HepG2 (cell line): ENCODE data around the gene PLCG1. TPM values are rescaled to one million over a fixed set of nuclear protein-coding genes. Genes with fewer than 3 reads are reported as not detected.

ENCODE experiments used
- BRCA1 ChIP-seq: sonication (generic); formaldehyde crosslinking; IDR thresholded peaks from 2 replicates; pipeline ENCODE4 v1.4.0; 2020; ENCODE audit warnings: missing genetic modification reagents
- BRD4 ChIP-seq: sonication (generic); formaldehyde crosslinking; IDR thresholded peaks from 2 replicates; pipeline ENCODE4 v1.4.0; 2020; ENCODE audit warnings: missing genetic modification reagents
- DNMT3B ChIP-seq: conservative IDR thresholded peaks from 2 replicates; pipeline ENCODE4 v1.6.1; 2016; ENCODE audit warnings: missing biosample characterization, control low read depth
- EP300 ChIP-seq, 3 experiments: sonication (generic) in 1 of 3; formaldehyde crosslinking in 1 of 3; IDR thresholded peaks; 2 replicates each; pipeline versions ENCODE4 v1.5.1 to v1.6.1; 2011 to 2020; ENCODE audit warnings: low read depth in 2 of 3, low read length in 2 of 3, borderline replicate concordance in 1 of 3, improper control_type of control experiment in 1 of 3, mild to moderate bottlenecking in 1 of 3, missing genetic modification reagents in 1 of 3, moderate library complexity in 1 of 3
- ETV5 ChIP-seq: IDR thresholded peaks from 2 replicates; pipeline ENCODE4 v1.6.1; 2018; ENCODE audit warnings: missing biosample characterization, missing genetic modification reagents, inconsistent platforms, borderline replicate concordance
- GMEB1 ChIP-seq: sonication (generic); formaldehyde crosslinking; IDR thresholded peaks from 2 replicates; pipeline ENCODE4 v1.5.1; 2020; ENCODE audit warnings: missing genetic modification reagents, mild to moderate bottlenecking, borderline replicate concordance
- HOXA9 ChIP-seq: sonication (generic); formaldehyde crosslinking; IDR thresholded peaks from 2 replicates; pipeline ENCODE4 v1.8.1; 2022; ENCODE audit warnings: missing genetic modification reagents, mild to moderate bottlenecking, moderate library complexity, borderline replicate concordance
- RBM22 ChIP-seq: fragments of 200-400 bp; formaldehyde crosslinking; optimal IDR thresholded peaks from 2 replicates; pipeline ENCODE3; 2017; ENCODE audit warnings: mild to moderate bottlenecking, low read length, moderate library complexity
- SCMH1 ChIP-seq: sonication (generic); formaldehyde crosslinking; IDR thresholded peaks from 2 replicates; pipeline ENCODE4 v1.9.0; 2021; ENCODE audit warnings: missing genetic modification reagents, mild to moderate bottlenecking, borderline replicate concordance
- SNRNP70 ChIP-seq: fragments of 200-400 bp; formaldehyde crosslinking; IDR thresholded peaks from 2 replicates; pipeline ENCODE4 v1.6.1; 2017; ENCODE audit warnings: mild to moderate bottlenecking, low read depth, low read length, moderate library complexity
- ZMYM3 ChIP-seq: sonication (generic); formaldehyde crosslinking; IDR thresholded peaks from 2 replicates; pipeline ENCODE4 v1.5.1; 2020; ENCODE audit warnings: mild to moderate bottlenecking, missing genetic modification reagents
- ZNF205 ChIP-seq: IDR thresholded peaks from 2 replicates; pipeline ENCODE4 v1.6.1; 2018; ENCODE audit warnings: missing biosample characterization, missing genetic modification reagents
- ZNF33A ChIP-seq: sonication (generic); formaldehyde crosslinking; IDR thresholded peaks from 2 replicates; pipeline ENCODE4 v1.5.1; 2020; ENCODE audit warnings: missing genetic modification reagents, mild to moderate bottlenecking, moderate library complexity, borderline replicate concordance
- ZNF558 ChIP-seq: sonication (generic); formaldehyde crosslinking; IDR thresholded peaks from 2 replicates; pipeline ENCODE4 v1.9.0; 2022; ENCODE audit warnings: mild to moderate bottlenecking, missing genetic modification reagents, borderline replicate concordance
- ZNF775 ChIP-seq: sonication (generic); formaldehyde crosslinking; IDR thresholded peaks from 2 replicates; pipeline ENCODE4 v1.4.0; 2020; ENCODE audit warnings: missing genetic modification reagents, mild to moderate bottlenecking, moderate library complexity, borderline replicate concordance
- polyA plus RNA-seq, 8 experiments: library from polyadenylated mRNA; depleted of rRNA in 3 of 8; stranded (reverse) in 7 of 8; unstranded in 1 of 8; fragments of >200 nt; fragmentation: Illumina TruSeq in 4 of 8; extraction: Trizol in 4 of 8; gene quantifications; 2 replicates each; pipeline versions ENCODE4 v1.2.1 to v1.2.3, GENCODE V29; 2011 to 2016; ENCODE audit warnings: low read depth in 4 of 8, missing spikeins in 1 of 8, mixed read lengths in 1 of 8; ENCODE audit not compliant: insufficient read depth in 1 of 8
- total RNA-seq, 5 experiments: library from RNA; depleted of rRNA; stranded (reverse); fragments of >200 nt; fragmentation: Illumina TruSeq; extraction: Trizol; gene quantifications; 2 replicates each; pipeline ENCODE4 v1.2.3, GENCODE V29; 2016; ENCODE audit warnings: low read depth in 1 of 5
- TF ChIP-seq, protein P1 (sequence below): IDR thresholded peaks from 2 replicates; pipeline ENCODE4 v1.6.1; 2016; ENCODE audit warnings: low read depth, missing genetic modification reagents, missing compliant biosample characterization
- TF ChIP-seq, protein P2 (sequence below): sonication (generic); formaldehyde crosslinking; IDR thresholded peaks from 2 replicates; pipeline ENCODE4 v1.4.0; 2020; ENCODE audit warnings: missing genetic modification reagents, borderline replicate concordance
- TF ChIP-seq, protein P3 (sequence below): sonication (generic); formaldehyde crosslinking; IDR thresholded peaks from 2 replicates; pipeline ENCODE4 v1.4.0; 2020; ENCODE audit warnings: missing genetic modification reagents, low read depth, mild to moderate bottlenecking, borderline replicate concordance

Gene PLCG1
- total and polyA plus RNA-seq, 2 of the 13 experiments (the other 11 are each of a cell fraction or from before 2014, with no cell fraction given): 85.3 to 158 TPM

GRCh38 chr20:41136680-41137613 is at the start of gene PLCG1 (continued):
- TF ChIP-seq ZNF33A (no peak), SNRNP70 (no peak), SCMH1 (CRISPR knock-in tag) (no peak), ZNF775 (no peak), ZMYM3 (CRISPR knock-in tag) (no peak), RBM22 (peak; percentile 20), ETV5 (CRISPR knock-in tag) (peak; percentile 31; the same call in 1 of the 2 replicates), EP300 (IDR thresholded peaks at IDR 0.05; ENCODE audit: low read depth in 2 of 2, low read length in 2 of 2) (peak in 1 of 2 experiments; percentile 8; a peak in 1 of 4 replicates), EP300 (CRISPR knock-in tag; IDR thresholded peaks at IDR 0.05; ENCODE audit: borderline replicate concordance) (0 out of 2 replicates have a peak, but pooled peaks have one; percentile 8), BRCA1 (CRISPR knock-in tag) (peak; percentile 94; the same call in 1 of the 2 replicates), ZNF558 (CRISPR knock-in tag) (peak; percentile 95; the same call in 1 of the 2 replicates), ZNF205 (CRISPR knock-in tag) (peak; percentile 72), DNMT3B (CRISPR knock-in tag) (no peak), HOXA9 (CRISPR knock-in tag) (peak; percentile 62; the same call in 1 of the 2 replicates), BRD4 (CRISPR knock-in tag) (peak; percentile 94), GMEB1 (peak; percentile 76)
- TF ChIP-seq, protein P1, sequence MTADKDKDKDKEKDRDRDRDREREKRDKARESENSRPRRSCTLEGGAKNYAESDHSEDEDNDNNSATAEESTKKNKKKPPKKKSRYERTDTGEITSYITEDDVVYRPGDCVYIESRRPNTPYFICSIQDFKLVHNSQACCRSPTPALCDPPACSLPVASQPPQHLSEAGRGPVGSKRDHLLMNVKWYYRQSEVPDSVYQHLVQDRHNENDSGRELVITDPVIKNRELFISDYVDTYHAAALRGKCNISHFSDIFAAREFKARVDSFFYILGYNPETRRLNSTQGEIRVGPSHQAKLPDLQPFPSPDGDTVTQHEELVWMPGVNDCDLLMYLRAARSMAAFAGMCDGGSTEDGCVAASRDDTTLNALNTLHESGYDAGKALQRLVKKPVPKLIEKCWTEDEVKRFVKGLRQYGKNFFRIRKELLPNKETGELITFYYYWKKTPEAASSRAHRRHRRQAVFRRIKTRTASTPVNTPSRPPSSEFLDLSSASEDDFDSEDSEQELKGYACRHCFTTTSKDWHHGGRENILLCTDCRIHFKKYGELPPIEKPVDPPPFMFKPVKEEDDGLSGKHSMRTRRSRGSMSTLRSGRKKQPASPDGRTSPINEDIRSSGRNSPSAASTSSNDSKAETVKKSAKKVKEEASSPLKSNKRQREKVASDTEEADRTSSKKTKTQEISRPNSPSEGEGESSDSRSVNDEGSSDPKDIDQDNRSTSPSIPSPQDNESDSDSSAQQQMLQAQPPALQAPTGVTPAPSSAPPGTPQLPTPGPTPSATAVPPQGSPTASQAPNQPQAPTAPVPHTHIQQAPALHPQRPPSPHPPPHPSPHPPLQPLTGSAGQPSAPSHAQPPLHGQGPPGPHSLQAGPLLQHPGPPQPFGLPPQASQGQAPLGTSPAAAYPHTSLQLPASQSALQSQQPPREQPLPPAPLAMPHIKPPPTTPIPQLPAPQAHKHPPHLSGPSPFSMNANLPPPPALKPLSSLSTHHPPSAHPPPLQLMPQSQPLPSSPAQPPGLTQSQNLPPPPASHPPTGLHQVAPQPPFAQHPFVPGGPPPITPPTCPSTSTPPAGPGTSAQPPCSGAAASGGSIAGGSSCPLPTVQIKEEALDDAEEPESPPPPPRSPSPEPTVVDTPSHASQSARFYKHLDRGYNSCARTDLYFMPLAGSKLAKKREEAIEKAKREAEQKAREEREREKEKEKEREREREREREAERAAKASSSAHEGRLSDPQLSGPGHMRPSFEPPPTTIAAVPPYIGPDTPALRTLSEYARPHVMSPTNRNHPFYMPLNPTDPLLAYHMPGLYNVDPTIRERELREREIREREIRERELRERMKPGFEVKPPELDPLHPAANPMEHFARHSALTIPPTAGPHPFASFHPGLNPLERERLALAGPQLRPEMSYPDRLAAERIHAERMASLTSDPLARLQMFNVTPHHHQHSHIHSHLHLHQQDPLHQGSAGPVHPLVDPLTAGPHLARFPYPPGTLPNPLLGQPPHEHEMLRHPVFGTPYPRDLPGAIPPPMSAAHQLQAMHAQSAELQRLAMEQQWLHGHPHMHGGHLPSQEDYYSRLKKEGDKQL (CRISPR knock-in tag): no peak
- TF ChIP-seq, protein P2, sequence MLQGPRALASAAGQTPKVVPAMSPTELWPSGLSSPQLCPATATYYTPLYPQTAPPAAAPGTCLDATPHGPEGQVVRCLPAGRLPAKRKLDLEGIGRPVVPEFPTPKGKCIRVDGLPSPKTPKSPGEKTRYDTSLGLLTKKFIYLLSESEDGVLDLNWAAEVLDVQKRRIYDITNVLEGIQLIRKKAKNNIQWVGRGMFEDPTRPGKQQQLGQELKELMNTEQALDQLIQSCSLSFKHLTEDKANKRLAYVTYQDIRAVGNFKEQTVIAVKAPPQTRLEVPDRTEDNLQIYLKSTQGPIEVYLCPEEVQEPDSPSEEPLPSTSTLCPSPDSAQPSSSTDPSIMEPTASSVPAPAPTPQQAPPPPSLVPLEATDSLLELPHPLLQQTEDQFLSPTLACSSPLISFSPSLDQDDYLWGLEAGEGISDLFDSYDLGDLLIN (CRISPR knock-in tag): peak; percentile 90; the same call in 1 of the 2 replicates
- TF ChIP-seq, protein P3, sequence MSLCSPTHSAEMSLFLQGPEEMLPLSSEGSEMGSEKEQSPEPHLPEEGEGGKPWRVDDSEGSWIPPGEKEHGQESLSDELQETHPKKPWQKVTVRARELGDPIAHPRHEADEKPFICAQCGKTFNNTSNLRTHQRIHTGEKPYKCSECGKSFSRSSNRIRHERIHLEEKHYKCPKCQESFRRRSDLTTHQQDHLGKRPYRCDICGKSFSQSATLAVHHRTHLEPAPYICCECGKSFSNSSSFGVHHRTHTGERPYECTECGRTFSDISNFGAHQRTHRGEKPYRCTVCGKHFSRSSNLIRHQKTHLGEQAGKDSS: peak; percentile 43; the same call in 1 of the 2 replicates
